GM12892 (cell line): ENCODE results near the gene MBD1.

Source experiments
- POLR2A ChIP-seq: IDR thresholded peaks from 2 replicates; pipeline ENCODE4 v1.6.1; 2011; ENCODE audit warnings: low read depth, low read length, control low read depth
- POLR2AphosphoS5 ChIP-seq: IDR thresholded peaks from 2 replicates; pipeline ENCODE4 v1.6.1; 2011; ENCODE audit warnings: low read depth, low read length, control low read depth

DNA sequence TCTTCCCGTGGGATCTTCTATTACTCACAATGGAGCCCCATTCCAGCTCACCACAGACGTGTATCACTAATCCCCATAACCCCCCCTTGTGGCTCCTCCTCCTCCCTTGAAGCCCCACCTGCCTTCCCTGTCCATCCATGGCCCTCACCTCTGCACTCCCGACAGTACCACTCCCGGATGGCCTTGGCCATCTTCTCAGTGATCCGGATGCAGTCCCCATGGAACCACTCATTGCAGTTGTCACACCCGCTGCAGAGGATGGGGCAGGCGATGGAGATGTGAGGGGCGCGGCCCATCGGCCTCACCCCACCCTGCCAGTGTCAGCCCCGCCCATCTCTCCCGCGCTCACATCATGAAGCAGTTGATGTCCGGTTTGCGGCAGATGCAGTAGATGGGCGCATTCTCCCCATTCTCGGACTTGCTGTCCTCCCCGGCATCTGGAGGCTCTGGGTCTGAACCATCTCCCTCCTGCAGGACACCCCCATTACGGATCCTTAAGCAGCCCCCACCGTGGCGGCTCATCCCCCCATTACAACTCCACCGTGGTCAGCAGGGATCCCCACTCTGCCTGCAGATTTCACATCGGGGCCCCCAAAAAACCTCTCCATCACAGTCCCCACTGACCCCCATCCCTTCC, 5.2 kb upstream of the MBD1 start:
- no peak for TF ChIP-seq POLR2AphosphoS5
- peak; percentile 43; the same call in 1 of the 2 replicates for TF ChIP-seq POLR2A
